Choroid plexus epithelial cell (primary cell): ENCODE data around the gene GTPBP4.

Experiments used
- DNase-seq: peaks from one replicate; pipeline ENCODE4 v3.0.0-alpha.2; 2010; ENCODE audit warnings: low read depth
- H3K4me3 ChIP-seq: 2 replicates; pipeline ENCODE4 v1.5.1; 2011; ENCODE audit warnings: low read depth, mild to moderate bottlenecking, control low read depth, low read length, moderate library complexity
- TF ChIP-seq, protein P1 (sequence below): conservative IDR thresholded peaks from 2 replicates; pipeline ENCODE4 v1.5.1; 2011; ENCODE audit warnings: low read depth, mild to moderate bottlenecking, control low read depth, inconsistent platforms, low read length, moderate library complexity

GTPBP4 gene

DNA sequence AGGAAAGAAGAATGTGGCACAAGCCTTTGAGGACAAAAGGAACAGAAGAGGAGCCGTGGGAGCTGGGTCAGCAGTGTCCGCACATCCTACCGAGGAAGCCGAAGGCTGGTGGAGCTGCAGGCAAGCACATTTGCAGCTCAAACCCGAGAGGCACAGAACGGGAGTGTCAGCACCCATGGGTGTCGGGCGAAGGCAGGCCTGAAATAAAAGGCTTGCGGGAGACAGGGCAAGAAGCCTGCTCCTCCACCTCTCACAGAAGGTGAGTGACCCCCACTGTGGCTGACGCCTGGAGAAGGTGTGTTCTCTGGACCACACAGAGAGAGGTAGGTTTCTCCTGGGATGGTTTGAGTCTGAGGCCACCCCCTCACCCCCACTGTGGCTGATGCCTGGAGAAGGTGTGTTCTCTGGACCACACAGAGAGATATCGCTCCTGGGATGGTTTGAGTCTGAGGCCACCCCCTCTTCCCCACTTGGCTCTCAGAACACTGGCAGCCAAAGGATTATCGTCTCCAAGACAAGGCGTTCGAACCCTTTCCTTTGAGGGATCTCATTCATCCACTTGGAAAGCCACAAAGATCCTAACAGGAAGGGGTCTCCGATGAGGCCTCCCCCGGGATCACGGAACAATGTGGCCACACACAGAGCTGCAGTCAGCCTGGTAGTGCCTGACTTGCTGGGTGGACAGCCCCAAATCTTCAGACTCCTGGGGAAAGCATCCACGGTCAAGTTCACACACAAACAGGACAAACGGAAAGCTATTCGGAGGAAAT lies 21.6 kb upstream of the GTPBP4 start:
- DNase-seq: no peak

DNA sequence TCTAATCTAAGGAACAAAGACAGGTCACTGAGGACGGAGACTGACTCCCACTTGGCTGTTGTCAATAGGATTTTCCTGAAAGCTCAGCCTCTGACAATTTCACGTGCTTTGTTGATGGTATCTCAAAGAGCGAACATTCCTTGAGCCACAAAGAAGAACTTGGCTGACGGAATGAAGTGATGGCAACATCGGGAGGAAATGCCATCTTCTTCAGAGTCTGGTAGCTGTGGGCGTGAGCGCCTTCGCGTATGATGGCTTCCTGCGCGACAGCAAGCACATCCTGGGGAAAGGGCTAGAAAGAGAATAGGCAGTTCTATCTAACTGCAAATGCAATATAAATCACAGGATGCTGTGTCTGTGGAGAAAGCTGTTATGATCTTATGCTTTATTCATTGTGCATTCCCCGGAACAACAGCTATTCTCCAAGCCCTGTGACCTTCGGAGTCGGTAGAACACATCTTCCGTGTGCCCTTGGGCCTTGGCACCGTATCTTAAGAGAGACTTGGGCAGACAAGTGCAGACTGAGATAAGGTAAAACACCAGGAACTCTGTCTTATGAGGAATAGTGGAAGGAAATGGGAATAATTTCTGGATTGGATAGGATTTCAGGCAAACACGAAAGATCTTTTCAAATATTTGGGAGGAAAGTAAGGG lies 19.6 kb upstream of the GTPBP4 start:
- DNase-seq: no peak
- H3K4me3 ChIP-seq: no peak overlapping the region
- TF ChIP-seq, protein P1, sequence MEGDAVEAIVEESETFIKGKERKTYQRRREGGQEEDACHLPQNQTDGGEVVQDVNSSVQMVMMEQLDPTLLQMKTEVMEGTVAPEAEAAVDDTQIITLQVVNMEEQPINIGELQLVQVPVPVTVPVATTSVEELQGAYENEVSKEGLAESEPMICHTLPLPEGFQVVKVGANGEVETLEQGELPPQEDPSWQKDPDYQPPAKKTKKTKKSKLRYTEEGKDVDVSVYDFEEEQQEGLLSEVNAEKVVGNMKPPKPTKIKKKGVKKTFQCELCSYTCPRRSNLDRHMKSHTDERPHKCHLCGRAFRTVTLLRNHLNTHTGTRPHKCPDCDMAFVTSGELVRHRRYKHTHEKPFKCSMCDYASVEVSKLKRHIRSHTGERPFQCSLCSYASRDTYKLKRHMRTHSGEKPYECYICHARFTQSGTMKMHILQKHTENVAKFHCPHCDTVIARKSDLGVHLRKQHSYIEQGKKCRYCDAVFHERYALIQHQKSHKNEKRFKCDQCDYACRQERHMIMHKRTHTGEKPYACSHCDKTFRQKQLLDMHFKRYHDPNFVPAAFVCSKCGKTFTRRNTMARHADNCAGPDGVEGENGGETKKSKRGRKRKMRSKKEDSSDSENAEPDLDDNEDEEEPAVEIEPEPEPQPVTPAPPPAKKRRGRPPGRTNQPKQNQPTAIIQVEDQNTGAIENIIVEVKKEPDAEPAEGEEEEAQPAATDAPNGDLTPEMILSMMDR: no peak

More for the DNA sequence above, 21.6 kb upstream of the GTPBP4 start:
- TF ChIP-seq, protein P1: no peak
- no peak overlapping the region for H3K4me3 ChIP-seq

DNA sequence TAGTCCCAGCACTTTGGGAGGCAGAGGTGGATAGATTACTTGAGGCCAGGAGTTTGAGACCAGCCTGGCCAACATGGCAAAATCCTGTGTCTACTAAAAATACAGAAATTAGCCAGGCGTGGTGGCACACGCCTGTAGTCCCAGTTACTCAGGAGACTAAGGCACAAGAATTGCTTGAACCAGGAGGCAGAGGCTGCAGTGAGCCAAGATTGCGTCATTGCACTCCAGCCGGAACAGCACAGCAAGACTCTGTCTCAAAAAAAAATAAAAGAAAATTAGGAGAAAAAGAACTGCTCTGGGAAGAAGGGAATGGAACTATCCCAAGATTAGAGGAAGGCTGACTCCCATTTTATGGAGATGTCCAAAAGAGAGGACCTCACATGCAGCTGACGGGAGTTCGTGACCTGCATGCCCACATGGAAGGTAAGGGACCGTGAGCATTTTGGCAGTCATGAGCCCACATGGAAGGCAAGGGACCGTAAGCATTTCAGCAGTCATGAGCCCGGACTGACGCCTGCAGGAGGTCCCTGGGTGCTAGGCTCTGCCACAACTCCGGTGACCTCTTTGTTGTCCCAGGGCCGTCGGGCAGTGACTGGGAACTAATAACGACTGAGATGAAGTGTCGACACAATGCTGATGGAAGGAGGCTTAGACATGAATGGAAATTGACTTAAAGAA lies 18.6 kb upstream of the GTPBP4 start:
- TF ChIP-seq, protein P1: no peak
- DNase-seq: no peak
- no peak overlapping the region for H3K4me3 ChIP-seq

DNA sequence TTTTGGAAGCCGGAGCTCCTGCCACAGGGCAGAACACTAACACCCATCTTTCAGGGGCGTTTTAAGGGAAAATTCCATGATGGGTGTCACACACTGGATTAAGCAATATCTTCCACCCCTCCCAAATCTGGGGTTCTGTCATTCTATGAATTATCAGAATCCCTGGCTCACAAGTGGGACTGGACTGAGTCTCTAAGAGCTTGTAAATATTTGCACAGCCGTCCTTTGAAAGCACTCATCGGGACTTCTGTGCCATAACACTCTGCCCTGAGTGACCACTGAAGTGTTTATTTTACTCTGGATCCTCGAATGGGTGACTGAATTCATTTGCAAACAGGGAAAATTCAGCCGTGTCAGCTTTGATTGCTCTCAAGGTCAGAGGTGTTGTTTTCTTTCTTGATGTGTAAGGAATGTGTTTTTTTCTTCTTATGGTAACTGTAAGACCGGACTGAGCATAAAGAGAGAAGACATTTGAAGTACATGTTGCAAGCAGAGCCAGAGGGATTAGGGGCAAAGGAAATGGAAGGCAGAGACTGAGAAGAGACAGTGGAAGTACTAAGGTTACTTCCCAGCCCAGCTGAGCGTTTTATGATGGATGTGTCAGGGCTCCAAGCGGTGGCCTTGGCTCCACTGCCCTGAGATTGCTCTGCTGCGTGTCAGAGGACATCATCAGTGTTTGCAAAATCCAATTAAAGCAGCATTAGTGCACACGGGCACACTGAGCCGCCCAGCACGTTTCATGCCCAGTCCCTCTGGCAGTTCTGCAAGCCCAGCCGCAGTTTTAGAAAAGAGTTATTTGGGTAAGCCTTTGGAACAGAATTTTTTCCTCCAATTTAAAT lies 17.7 kb upstream of the GTPBP4 start:
- TF ChIP-seq, protein P1: no peak
- DNase-seq: peak; percentile 32
- no peak overlapping the region for H3K4me3 ChIP-seq

DNA sequence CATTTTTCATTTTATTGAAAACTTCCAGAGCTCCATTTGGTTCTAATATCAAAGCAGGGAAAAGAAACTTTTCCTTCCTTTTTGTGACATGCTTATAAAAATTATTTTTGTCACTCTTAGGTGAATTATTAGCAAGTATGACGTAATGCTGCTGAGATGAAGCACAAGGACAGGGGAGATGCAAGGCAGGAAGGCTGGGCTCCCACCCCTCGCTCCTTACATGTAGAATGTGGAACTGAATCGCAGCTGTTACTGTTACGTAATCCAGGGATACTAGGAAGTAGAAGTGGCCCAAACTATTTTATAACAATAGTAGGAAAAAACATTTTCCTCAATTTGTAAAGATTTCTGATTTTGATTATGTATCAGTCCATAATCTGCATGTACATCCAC lies 17.1 kb upstream of the GTPBP4 start:
- TF ChIP-seq, protein P1: no peak
- no peak overlapping the region for H3K4me3 ChIP-seq
- peak; percentile 32 for DNase-seq

DNA sequence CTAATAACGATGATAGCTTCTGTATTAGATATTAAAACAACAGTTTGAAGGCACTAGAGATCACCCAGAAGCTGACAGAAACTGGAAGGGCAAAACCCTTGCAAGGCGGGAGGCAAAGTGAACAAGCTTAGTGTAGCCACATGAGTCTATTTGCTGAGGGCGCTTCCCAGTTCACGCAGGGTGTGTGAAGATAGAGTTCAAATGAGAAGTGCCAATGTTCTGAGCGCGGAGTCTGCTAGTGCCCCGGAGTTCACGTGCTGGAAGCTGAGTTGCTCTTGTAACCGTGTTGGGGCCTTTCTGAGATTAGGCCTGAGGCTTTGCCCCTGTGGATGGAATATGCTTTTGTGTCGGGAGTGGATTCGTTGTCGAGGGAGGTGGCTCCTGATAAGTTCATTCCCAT lies 16.6 kb upstream of the GTPBP4 start:
- TF ChIP-seq, protein P1: no peak
- no peak overlapping the region for H3K4me3 ChIP-seq
- DNase-seq: no peak
